ENCODE results near the gene ZXDC.
A peak's percentile ranks its signal among the peaks of the same experiment; 100 is the strongest.

The ZXDC gene

GRCh38 chr3:126397610-126398422, 77.9 kb downstream of the ZXDC start:
- no peak overlapping the region for H3K4me3 ChIP-seq (ENCODE audit: low read length)
- H2AFZ ChIP-seq (ENCODE audit: low read depth, low read length), result no peak overlapping the region
- no peaks in the 10 kb centered on the region for H3K9me3 ChIP-seq (ENCODE audit: low read length)

DNA sequence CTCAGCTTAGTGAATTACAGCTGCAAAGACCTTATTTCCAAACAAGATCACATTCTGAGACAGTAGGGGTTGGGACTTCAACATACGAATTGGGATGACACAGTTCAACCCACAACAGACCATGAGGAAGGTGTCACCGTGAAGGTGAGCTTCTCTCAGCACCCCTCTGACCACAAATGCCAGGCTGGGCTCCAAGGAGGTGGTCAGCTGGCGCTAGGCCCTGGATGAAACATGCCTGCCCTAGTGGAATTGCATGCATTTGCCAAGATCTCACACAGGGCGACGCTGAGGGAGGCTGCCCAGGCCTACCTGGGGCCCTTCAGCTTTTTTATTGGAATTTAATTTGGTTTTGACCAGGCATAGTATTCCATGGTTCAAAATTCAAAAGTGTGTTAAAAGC, 79.2 kb downstream of the ZXDC start:
- peaks cover 14% of the 10 kb centered on the region for H3K4me1 ChIP-seq (ENCODE audit: insufficient read depth, low read length)
- H3K27me3 ChIP-seq (ENCODE audit: insufficient read depth, low read length), result peaks cover 6% of the 10 kb centered on the region
- no peak overlapping the region for H3K4me3 ChIP-seq (ENCODE audit: low read length)
- H3K9me3 ChIP-seq (ENCODE audit: low read length), result no peaks in the 10 kb centered on the region
- H3K36me3 ChIP-seq (ENCODE audit: insufficient read depth, low read length), result no peaks in the 10 kb centered on the region
- H2AFZ ChIP-seq (ENCODE audit: low read depth, low read length), result no peak overlapping the region

More at GRCh38 chr3:126397610-126398422, 77.9 kb downstream of the ZXDC start:
- H3K4me1 ChIP-seq (ENCODE audit: insufficient read depth, low read length), result peaks cover 14% of the 10 kb centered on the region
- H3K36me3 ChIP-seq (ENCODE audit: insufficient read depth, low read length), result no peaks in the 10 kb centered on the region
- H3K27me3 ChIP-seq (ENCODE audit: insufficient read depth, low read length), result peaks cover 3% of the 10 kb centered on the region

GRCh38 chr3:126395846-126396513, 79.7 kb downstream of the ZXDC start:
- Histone ChIP-seq H3K4me1 (ENCODE audit: insufficient read depth, low read length) (peaks cover 14% of the 10 kb centered on the region), H3K27me3 (ENCODE audit: insufficient read depth, low read length) (peaks cover 6% of the 10 kb centered on the region)

DNA sequence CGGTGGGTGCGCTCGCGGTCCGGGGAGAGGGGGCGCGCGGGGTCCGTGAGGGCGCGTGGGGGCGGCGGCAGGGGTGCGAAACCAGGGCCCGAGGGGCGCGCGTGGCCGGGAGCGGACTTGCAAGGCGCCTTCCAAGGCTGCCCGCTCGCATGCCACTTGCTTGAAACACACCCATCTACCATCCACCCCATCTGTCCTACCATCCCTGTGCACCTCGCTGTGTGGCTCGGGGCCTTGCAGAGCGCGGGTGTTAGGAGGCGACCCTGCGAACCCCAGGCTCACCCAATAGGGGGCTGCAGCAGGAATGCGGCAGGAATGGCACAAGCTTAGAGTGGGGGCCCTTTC, 80.7 kb downstream of the ZXDC start:
- H3K9me3 ChIP-seq (ENCODE audit: low read length), result no peaks in the 10 kb centered on the region
- H3K4me3 ChIP-seq (ENCODE audit: low read length), result peak overlapping the region; percentile 10
- peak overlapping the region; percentile 74 for H2AFZ ChIP-seq (ENCODE audit: low read depth, low read length)
- H3K36me3 ChIP-seq (ENCODE audit: insufficient read depth, low read length), result no peaks in the 10 kb centered on the region
- H3K4me1 ChIP-seq (ENCODE audit: insufficient read depth, low read length), result peaks cover 14% of the 10 kb centered on the region
- H3K27me3 ChIP-seq (ENCODE audit: insufficient read depth, low read length), result peaks cover 6% of the 10 kb centered on the region

More at GRCh38 chr3:126395846-126396513, 79.7 kb downstream of the ZXDC start:
- no peak overlapping the region for H3K4me3 ChIP-seq (ENCODE audit: low read length)
- H3K36me3 ChIP-seq (ENCODE audit: insufficient read depth, low read length), result no peaks in the 10 kb centered on the region
- no peaks in the 10 kb centered on the region for H3K9me3 ChIP-seq (ENCODE audit: low read length)
- H2AFZ ChIP-seq (ENCODE audit: low read depth, low read length), result no peak overlapping the region

DNA sequence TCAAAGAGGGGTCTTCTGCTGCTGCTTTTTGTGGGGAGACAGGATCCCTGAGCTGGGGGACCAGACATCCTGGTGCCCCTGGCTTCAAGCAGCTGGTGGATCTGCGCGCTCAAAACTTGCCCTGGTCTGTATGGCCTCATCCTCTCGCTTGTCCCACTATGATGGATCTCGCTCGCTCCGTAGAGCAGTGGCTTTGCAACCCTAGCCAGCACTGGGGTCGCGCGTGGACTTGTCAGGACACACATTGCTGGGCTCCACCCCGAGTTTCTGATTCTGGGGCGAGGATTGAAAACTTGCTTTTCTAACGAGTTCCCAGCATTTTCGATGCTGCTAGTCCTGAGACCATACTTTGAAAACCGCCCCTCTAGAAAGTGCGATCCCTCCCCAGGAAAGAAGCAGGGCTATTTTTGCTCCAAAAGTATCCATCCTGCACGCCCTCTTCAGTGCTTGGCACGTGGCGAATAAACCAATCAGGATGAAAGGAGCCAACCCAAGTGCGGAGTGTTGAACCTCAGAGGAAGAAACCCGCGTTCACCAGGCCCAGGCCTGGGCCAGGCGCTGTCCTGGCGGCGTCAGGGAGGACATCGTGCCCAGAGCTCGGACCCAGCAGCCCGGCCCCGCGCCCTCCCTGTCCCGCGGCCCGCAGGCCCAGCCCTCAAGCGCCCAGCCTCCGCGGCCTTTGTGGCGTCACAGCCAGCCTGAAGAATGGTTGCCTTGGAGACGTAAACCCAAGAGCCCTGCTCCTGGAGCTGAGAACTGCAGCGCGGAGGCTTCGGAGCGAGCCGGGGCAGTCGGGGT, 81.3 kb downstream of the ZXDC start, which contains the start of gene CFAP100:
Gene CFAP100 (plus strand): TSS at position 731 of the 798 bp plus-strand sequence. CDS start 1,092 bp downstream, outside the sequence.
- no peaks in the 10 kb centered on the region for H3K36me3 ChIP-seq (ENCODE audit: insufficient read depth, low read length)
- H2AFZ ChIP-seq (ENCODE audit: low read depth, low read length), result peak within 1 kb of the TSS; percentile 74
- peaks cover 8% of the 10 kb centered on the region for H3K27me3 ChIP-seq (ENCODE audit: insufficient read depth, low read length)
- peaks cover 14% of the 10 kb centered on the region for H3K4me1 ChIP-seq (ENCODE audit: insufficient read depth, low read length)
- H3K9me3 ChIP-seq (ENCODE audit: low read length), result no peaks in the 10 kb centered on the region
- H3K4me3 ChIP-seq (ENCODE audit: low read length), result peak within 1 kb of the TSS; percentile 10

DNA sequence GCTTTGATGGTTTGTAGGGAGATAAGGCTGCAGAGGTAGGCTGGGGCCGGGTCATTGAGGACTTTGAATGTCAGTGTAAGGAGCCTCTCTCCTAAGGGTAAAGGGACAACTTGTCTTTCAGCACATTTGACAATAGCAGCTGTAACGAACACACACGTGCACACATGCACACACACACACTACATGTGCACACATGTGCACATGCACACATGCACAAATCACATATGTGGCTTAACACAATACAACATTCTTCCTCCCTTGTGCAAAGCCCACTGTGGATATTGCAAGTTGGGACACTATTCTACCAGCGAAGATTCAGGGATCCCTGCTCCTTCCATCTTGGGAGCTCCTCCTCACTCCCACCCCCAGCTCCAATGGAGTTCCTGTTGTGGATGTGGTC, 82.1 kb downstream of the ZXDC start:
- H3K36me3 ChIP-seq (ENCODE audit: insufficient read depth, low read length), result no peaks in the 10 kb centered on the region
- no peaks in the 10 kb centered on the region for H3K9me3 ChIP-seq (ENCODE audit: low read length)
- peaks cover 8% of the 10 kb centered on the region for H3K27me3 ChIP-seq (ENCODE audit: insufficient read depth, low read length)
- no peak overlapping the region for H2AFZ ChIP-seq (ENCODE audit: low read depth, low read length)
- H3K4me1 ChIP-seq (ENCODE audit: insufficient read depth, low read length), result peaks cover 14% of the 10 kb centered on the region
- H3K4me3 ChIP-seq (ENCODE audit: low read length), result no peak overlapping the region

GRCh38 chr3:126392246-126392645, 83.4 kb downstream of the ZXDC start:
- peaks cover 8% of the 10 kb centered on the region for H3K27me3 ChIP-seq (ENCODE audit: insufficient read depth, low read length)
- no peak overlapping the region for H2AFZ ChIP-seq (ENCODE audit: low read depth, low read length)
- peaks cover 14% of the 10 kb centered on the region for H3K4me1 ChIP-seq (ENCODE audit: insufficient read depth, low read length)
- no peaks in the 10 kb centered on the region for H3K9me3 ChIP-seq (ENCODE audit: low read length)
- no peaks in the 10 kb centered on the region for H3K36me3 ChIP-seq (ENCODE audit: insufficient read depth, low read length)
- no peak overlapping the region for H3K4me3 ChIP-seq (ENCODE audit: low read length)

DNA sequence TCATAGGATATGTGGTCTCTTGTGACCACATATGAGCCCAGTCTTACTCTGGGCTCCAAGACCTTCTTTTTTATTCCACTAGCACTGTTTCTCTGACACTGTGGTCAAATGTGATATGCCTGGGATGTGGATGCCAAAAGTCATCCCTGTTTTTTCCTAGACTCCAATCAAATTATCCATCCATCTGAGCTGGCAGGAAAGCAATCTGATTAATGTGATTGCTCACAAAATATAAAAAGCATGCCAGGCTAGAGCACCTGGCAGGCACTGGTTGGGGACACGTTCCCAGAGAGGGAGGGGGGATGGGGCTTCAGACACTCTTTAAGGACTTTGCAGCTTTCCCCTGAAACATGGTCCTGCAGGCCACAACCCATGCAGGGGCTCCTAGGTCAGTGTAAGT, 84.1 kb downstream of the ZXDC start:
- Histone ChIP-seq H2AFZ (ENCODE audit: low read depth, low read length) (no peak overlapping the region), H3K9me3 (ENCODE audit: low read length) (no peaks in the 10 kb centered on the region), H3K36me3 (ENCODE audit: insufficient read depth, low read length) (no peaks in the 10 kb centered on the region), H3K27me3 (ENCODE audit: insufficient read depth, low read length) (peaks cover 8% of the 10 kb centered on the region), H3K4me1 (ENCODE audit: insufficient read depth, low read length) (peaks cover 14% of the 10 kb centered on the region), H3K4me3 (ENCODE audit: low read length) (no peak overlapping the region)

DNA sequence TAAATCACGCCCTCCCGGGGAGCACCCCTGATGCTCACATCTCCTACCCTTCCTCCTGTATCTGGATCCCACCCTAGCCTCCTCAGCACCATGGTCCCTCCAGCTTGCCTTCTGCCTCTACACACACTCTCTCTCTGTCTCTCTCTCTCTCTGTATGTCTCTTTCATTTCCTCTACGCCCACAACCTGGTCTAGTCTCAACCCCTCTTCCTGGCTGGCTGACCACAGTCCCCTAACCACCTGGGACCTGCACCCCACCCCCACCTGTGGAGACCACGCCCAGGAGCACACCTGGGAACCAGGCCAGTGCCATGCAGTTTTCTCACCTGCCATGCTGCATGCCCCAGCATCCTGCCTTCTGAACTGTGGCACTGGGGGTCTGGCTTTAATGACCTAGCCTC, 84.9 kb downstream of the ZXDC start:
- Histone ChIP-seq H3K4me3 (ENCODE audit: low read length) (no peak overlapping the region), H3K27me3 (ENCODE audit: insufficient read depth, low read length) (peaks cover 8% of the 10 kb centered on the region), H3K9me3 (ENCODE audit: low read length) (no peaks in the 10 kb centered on the region), H3K36me3 (ENCODE audit: insufficient read depth, low read length) (no peaks in the 10 kb centered on the region), H2AFZ (ENCODE audit: low read depth, low read length) (no peak overlapping the region), H3K4me1 (ENCODE audit: insufficient read depth, low read length) (peaks cover 14% of the 10 kb centered on the region)

- Histone ChIP-seq H3K9me3 (ENCODE audit: low read length) (no peaks in the 10 kb centered on the region), H3K4me1 (ENCODE audit: insufficient read depth, low read length) (peaks cover 12% of the 10 kb centered on the region), H2AFZ (ENCODE audit: low read depth, low read length) (no peak overlapping the region), H3K27me3 (ENCODE audit: insufficient read depth, low read length) (peaks cover 8% of the 10 kb centered on the region), H3K4me3 (ENCODE audit: low read length) (no peak overlapping the region), H3K36me3 (ENCODE audit: insufficient read depth, low read length) (no peaks in the 10 kb centered on the region)
Measured at GRCh38 chr3:126390201-126390600, 85.5 kb downstream of the ZXDC start.

DNA sequence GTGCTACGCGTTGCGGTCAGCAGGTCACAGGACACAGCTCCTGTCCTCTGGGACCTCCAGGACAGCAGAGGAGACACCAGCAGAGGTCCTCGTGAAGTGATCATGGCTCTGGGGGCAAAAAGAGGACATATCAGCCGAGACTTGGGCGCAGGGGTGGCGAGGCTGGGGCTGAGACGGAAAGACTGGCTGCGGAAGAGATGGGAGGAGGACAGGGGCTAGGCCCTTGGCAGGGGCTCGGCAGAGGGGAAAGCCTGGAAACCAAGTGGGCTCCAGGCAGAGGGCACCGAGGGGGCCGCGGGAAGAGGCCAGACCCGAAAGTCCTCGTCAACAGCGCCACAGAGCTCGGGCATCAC, 85.9 kb downstream of the ZXDC start:
- Histone ChIP-seq H2AFZ (ENCODE audit: low read depth, low read length) (no peak overlapping the region), H3K4me1 (ENCODE audit: insufficient read depth, low read length) (peaks cover 9% of the 10 kb centered on the region), H3K4me3 (ENCODE audit: low read length) (no peak overlapping the region), H3K9me3 (ENCODE audit: low read length) (no peaks in the 10 kb centered on the region), H3K36me3 (ENCODE audit: insufficient read depth, low read length) (no peaks in the 10 kb centered on the region), H3K27me3 (ENCODE audit: insufficient read depth, low read length) (peaks cover 8% of the 10 kb centered on the region)

DNA sequence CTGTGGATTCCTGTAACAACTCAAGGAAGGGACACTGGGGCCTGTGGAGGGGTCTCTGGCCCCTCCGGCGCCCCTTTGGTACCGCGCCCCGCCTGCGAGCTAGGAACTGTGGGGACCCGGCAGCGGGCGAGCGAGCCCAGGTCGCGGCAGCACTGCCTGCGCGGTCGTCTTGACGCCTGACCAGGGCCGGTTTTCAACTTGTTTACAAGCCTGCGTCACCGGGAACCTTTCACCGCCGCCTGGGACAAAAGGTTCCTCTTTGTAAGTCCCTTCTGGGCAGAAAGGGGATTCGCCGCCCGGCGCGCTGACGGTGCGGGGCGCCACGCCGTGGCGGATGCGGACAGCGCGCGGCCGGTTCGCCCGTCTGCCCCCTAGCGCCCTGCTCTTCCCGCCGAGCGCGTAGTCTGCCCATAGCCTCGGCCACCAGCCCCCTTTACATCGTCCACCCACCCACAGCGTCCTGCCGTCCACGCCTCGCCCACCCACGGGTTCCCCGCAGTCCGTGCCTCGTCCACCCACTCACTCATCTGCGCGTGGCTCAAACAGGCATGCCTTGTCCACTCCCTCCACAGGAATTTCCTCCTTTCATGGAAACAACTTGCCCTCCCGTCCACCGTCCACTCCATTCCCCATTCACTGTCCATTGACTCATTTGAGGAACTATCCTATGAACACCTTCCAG, 86.4 kb downstream of the ZXDC start:
- H3K9me3 ChIP-seq (ENCODE audit: low read length), result no peaks in the 10 kb centered on the region
- H3K36me3 ChIP-seq (ENCODE audit: insufficient read depth, low read length), result no peaks in the 10 kb centered on the region
- peak overlapping the region; percentile 36 for H3K4me3 ChIP-seq (ENCODE audit: low read length)
- H2AFZ ChIP-seq (ENCODE audit: low read depth, low read length), result peak overlapping the region; percentile 90
- peaks cover 6% of the 10 kb centered on the region for H3K4me1 ChIP-seq (ENCODE audit: insufficient read depth, low read length)
- peaks cover 8% of the 10 kb centered on the region for H3K27me3 ChIP-seq (ENCODE audit: insufficient read depth, low read length)
